CD4-positive, alpha-beta T cell treated with Interleukin-10 for 1 hour (primary cell): ENCODE measurements around the gene FSCN2.

Experiments used
- DNase-seq: peaks from one replicate; pipeline ENCODE4 v3.0.0-alpha.2; 2020

FSCN2 gene

DNA sequence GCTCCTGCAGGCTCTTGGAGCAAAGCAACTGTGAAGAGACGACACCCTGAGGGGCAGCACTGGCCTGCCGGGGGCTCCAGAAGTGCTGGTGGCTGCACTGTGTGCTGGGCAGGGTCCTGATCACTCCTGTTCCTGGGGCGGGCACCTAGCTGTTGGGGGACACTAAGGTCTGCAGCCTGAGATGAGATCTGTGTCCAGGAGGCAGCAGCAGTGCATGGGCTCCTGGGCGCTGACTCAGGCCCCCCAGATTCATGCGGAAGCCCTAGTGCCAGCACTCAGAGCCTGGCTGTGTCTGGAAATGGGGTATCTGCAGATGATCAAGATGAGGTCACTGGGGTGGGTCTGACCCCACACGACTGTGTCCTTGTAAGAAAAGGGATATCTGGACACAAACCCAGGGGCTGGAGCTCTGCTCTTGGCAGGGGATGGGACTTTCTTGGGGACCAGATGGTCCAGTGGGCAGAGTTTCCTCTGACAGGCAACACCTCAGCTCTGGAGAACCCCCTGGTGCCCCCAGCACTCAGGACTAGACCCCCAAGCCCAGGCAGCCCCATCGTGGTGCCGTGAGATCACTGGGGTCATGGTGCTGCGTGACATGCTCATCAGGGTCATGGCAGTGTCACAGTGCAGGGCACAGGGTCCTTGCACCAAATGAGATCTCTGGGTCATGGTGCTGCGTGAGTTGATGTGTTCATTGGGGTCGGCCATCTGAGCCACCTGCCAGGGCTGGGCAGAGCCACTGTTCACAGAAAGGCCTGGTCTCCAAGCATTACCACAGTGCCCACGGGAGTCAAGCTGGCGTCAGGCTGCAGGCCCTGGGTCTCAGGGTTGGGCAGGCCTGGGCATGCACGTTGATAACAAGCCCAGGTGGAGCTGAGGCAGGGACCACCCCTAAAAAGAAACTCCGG is 14.5 kb downstream of the FSCN2 start:
- DNase-seq = no peak

DNA sequence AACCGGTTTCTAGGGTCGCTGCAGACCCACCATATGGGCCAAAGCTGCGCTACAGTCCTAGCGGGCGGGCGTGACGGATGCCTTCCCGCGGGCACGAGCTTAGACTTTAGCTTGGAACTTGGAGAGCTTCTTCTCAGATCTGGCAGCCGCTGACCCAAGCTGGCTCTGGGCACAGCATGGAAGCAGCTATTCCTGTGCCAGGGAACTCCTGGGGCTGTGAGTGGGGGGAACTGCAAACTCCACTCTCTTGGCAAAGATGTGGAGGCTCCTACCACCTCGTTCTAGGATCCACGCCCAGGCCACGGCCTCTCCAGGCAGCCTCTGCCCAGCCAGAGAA is 15.1 kb downstream of the FSCN2 start:
- DNase-seq = no peak

DNA sequence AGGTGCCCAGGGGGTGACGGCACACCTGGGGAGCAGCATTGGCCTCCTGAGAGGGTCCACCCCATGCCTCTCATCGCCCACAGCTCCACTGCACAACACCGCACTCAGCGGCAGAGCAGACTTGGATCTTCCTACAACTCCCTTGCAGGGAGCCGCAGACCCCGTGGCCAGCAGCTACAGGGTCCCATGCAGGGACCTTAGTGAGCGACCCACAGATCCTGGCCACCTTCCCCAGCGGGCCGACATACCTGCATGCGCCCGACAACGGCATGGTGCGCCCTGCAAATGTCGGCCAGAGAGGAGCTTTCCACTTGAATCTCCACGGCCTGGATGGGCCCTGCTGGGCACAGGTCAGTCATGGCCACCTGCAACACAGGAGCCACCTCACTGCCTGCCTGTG is 15.6 kb downstream of the FSCN2 start:
- no peak for DNase-seq

DNA sequence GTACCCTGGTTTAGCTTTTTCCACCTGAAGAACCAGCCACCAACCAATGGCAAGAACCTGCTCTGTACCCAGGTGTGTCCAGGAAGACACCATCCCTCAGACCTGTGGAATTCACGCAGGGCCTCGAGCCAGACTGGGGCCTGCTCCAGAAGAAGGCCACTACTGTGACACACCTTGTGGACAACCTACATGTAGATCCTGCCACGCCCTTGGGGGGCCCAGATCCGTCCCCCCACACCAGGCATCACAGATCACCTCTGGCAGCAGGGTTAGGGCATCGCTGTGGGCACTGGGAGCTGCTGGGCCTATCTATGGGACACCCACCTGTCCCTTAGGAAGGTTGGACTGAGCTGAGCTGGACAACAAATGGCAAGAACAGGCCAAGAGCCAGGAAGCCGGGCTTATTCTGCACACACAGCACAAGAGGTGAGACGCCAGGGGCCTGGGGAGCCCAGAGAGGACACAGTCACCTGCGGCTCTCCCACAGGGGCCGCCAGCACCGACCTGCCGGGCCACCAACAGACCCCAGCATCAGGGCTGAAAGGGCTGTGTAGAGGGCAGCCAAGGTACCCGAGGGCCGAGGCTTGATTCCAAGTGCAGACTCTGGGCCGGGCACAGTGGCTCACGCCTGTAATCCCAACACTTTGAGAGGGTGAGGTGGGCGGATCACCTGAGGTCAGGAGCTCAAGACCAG is 16.3 kb downstream of the FSCN2 start:
- no peak for DNase-seq

DNA sequence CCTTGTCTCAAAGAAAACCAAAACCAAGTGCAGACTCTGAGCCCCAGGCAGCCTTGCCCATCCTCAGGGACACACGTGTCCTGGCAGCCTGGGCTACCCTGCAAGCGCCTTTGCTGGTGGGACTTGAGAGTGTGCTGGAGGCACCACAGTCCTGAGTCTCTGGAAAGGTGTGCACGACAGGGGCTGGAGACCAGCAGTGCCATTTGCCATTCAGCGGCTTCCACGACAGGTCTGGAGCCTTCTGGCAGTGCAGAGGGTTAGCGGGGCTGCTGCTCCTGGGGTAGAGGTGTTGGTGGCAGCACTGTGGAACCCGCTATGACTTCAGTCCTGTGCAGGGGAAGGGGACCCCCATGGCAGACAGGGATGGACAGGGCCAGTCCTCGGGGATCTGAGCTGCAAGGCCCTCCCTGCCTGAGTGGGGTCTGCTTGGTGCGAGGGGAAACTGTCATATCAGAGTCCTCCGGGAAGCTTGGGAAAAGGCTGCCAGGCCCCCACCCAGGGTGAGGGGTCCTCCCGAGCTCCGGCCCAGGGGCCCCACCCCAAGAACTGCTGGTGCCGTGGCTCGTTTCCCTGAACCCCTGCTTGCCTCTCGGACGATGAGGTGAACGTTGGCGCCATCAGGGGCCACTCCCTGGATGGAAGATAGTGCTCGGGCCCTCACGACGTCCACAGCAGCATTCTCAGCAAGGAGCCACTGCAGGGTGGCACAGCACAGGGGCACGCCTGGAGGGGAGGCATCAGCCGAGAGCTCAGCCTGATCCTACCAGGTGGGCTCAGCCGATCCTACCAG is 17.2 kb downstream of the FSCN2 start:
- no peak for DNase-seq

DNA sequence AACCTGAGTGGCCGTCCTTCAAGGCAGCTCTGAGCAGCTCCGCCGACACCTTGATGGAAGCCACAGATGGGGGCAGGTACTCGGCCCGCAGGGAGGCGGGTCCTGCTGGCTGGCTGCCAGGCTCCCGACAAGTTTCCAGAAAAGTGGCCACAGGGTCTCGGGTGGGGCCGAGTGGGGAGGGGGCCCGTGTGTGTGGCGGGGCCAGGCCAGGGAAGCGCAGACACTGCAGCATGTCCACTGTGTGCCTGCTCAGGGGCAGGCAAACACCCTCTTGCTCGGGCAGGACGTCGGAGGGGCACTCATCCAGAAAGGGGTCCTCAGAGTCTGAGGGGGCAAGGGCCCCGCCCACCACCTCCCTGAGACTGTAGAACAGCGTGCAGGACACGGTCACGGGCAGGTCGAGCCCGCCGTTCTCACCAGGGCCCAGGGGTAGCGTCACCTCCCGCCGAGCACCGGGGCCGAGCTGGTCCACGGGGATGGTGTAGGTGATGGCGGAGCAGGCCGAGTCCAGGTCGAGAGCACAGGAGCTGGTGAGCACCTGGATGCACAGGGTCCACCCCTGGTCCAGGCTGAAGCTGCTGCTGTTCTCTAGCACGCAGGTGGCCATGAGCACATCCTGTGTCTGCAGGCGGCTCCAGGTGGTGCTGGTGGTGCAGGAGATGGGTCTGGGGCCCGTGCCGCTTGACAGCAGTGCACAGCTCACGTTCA is 18.9 kb downstream of the FSCN2 start:
- no peak for DNase-seq

DNA sequence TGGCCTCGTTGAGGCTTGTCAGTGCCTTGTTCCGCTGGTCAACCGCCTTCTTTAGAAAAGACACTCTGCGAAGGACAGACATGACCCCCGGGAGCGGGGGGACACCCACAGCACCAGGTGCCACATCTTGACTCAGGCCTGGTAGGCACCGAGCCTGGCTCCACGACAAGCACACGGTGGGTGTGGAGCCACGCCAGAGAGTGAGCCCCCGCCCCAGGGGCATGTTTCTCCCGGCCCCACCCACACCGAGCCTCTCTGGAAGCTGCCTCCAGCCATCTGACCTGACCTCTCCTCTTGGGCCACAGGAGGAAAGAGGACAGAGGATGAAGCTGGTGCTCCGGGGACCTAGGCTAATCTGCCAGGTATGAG is 19.4 kb downstream of the FSCN2 start:
- DNase-seq = no peak

DNA sequence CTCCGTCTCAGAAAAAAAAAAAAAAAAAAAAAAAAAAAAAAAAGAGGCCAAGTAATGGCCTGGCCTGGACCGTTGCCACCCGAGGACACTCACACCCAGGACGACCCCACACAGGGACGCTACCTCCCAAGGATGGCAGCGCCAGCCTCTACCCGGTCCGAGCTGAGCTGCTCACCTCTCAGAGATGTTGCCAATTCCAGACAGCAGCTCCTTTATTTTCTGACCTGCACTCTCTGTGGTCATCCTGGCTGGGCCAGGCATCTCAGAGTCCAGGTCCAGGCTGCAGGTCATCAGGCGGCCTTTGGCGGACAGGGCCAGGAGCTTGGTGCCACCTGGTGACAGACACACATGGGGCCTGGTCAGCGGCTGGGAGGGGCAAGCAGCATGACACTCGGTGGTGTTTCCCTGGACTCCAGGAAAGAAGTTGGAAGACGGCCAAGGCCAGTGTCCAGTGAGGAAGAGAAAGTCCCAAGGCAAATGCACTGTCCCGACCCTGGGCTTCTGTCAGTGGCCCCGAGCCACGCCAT is 20.9 kb downstream of the FSCN2 start:
- no peak for DNase-seq

DNA sequence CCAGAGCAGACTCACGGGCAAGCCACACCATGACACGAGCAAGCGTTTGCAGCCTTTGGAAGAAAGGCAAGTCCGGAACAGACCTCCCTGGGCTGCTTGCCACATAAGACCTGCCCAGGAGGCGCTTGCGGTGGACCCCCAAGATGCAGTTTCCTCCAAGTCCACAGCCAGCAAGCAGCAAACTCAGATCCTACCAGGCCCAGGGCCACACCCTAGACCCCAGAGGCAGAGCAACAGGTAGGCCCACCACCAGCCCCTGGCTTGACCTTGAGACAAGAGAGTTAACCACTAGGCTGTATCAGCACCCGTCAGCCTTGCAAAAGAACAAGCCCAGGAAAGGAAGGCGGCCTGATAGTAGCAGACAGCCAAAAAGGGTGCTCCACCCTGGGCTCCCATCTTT is 21.6 kb downstream of the FSCN2 start:
- DNase-seq = no peak

DNA sequence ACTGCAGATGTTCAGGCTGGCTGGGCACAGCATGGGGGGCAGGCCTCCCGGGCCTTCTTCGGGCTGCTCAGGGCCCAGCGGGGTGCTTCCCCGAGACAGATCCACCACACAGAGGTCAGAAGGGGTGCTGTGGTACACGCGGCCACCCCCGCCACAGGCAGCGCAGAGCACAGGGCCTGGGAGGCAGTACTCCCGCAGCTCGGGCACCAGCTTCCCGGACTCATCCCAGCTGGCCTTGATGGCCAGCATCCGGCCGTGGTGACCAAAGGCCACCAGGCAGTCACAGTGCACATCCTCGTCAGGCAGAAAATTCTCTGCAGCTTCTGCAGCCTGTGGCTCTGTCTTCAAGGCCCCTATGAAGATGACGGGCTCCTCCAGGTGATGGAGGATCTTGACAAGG is 22.1 kb downstream of the FSCN2 start:
- no peak for DNase-seq

DNA sequence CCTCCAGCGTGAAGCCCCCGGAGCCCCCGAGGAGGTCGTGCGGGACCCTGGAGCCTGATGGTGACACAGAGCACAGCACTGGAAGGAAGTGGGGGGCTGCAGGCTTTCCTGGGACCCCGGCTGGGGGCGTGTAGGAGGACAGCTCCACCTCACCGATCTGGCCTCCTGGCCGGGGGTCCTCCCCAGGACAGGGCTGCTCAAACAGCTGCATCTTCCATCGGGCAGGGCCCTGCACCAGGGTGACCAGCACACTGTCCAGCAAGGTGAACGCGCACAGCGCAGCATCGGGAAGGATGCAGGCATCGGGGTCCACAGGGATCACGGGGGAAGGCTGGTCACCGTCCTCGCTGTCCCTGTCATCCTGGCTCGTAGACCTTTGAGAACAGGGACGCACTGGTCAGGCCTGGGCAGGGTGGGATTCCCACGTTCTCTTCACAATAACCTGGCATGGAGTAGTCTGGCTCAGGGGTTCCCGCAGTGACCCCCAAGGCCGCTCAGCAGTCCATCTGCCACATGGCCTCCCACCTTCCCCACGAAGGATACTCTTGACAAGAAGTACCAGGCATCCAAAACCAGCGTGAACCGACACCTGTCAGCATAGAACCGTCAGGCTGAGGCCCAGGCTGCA is 22.8 kb downstream of the FSCN2 start:
- DNase-seq = no peak

DNA sequence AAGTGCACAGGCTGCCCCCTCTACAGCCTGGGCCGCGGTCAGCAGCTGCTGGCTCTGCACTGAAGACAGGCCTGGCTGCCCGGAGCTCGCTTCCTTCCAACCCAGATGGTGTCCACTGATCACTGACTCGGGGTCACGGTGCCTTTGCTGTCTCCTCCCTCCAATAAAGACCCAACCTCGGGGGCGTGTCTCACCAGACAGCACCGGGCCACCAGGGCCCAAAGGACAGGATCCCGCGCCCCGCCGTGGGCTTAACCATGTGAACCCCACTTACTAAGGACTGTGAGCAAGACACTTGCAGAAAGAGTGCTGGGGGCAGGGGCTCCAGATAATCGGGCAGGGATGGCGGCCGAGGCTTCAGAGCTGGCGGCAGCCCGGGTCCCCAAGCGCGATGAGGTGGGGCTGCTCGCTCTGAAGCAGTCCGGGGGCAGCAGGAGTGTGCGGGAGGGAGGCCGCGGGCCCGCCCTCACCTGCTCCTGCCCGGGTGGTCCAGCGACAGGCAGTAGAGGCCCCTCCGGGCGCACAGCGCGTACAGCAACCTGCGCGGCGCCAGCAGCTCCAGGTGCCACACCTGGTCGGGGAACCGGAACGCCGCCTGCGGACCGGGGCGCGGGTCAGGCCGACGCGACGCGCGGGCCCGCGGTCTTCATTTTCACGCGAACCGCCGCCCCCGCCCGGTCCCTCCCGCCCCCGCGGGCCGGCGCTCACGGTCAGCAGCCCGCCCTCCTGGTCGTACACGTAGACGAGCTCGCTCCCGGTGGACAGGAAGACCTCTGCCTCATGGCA is 23.5 kb downstream of the FSCN2 start:
- no peak for DNase-seq

DNA sequence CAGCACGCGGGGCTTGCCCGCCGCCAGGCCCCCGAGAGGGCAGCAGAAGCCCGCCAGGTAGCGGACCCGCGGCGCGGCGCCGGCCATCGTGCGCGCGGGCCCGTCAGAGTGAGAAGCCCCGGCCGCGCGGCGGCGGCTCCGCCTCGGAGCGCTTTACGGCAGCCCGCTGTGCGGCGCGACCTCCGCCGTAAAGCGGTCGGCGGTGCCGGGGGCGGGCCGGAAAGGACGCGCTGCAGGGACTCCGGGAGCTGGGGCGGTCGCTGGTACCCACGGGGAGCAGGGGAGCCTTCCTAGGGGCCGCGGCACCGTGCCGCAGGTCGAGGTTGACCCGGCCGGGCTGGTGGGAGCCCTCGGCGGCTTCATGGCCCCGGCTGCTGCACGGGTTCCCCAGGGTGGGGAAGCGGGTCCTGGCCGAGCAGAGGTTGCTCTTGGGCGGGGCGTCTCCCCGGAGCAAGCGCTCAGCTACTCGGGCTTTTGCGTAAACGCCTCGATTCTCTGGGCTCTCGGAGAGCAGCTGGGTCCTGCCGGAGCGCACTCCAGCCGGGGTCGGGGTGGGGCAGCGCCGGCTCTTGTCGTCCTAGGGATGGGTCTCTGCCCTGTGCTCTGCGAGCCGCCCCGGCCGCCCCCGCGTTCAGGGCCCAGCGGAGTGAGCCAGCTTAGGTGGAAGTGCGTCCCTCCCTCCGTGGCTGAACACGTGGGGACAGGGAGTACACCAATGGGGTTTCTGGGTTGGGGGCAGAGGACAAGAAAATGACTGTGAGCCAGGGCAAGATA is 24.3 kb downstream of the FSCN2 start, which contains the start of gene FAAP100:
Gene FAAP100 (minus strand): TSS at position 110 of the 774 bp plus-strand sequence. CDS start 23 bp downstream, at position 87.
- peak; percentile 83 for DNase-seq

DNA sequence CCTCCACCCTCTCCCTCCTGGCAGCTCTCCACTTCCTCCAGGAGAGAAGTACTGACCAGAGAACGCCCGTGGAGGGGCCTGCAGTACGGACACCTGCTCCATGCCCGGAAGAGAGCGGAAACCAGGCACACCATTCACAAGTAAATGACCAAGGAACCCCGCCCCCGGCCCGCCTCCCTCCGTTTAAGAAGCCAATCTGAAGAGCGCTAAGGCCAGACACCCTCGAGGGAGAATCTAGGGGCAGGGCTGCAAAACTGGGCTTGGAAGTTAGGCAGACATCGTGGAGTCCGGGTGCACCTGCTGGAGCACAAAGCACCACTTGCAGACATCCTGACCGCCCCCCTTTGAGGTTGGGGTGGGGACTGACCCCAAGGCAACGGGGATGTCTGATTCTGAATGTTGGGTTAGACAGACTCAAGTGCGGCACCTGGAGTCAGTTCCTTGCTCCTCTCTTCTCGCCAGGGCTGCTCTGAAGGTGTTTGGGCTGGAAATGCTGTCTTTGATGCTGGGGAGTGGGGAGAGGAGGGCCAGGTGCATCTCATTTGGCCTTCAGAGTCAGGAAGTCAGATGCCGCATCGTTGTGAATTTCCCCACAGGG is 24.9 kb downstream of the FSCN2 start:
- DNase-seq = peak; percentile 80

DNA sequence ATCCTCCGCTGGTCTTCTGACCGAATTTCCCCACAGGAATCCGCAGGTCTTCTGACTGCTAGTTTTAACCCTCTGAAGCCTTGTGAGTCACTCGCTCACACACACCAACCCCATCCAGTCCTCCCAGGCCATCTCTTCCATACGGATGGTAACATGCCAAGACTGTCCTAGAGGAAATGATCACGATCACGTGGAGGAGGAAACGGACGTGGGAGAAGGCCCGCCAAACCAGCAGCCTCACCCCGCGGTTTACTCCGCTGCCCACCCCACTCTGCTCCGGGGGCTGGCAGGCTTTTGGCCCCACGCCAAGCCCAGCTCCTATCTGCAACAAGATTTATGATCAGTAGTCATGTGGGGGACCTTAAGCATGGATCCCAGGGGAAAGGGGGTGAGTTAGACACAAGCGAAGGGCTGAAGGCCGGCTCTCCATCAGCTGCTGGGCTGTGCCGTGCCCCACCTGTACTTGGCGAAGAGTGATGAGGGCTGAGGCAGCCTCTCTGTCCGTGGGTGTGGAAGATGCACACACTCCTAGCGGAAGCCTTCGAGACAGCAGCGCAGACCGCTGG is 25.5 kb downstream of the FSCN2 start:
- no peak for DNase-seq

DNA sequence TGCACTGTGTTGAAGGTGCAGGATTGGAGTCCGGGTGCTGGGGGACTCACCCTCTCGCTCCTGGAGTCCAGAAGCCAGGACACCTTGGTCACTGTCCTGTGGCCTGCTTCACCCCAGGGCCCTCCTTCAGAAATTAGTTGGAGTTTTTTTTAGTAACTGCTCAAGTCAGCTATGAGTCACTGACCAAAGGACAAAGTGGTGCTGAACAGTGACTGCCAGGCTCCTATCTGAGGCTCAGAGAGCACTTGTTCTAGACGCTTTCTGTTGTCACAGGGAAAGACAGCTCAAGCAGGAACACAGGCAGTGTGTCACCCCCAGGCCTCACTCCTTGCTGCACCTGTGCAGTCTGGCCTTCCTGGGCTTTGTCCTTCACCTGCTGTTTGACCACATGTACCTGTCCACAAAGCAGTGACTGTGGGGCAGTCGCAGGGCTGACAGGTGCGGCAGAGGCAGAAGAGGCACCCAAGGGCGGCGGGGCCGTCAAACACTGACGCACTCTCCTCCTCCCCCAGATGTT is 28.1 kb downstream of the FSCN2 start:
- no peak for DNase-seq

DNA sequence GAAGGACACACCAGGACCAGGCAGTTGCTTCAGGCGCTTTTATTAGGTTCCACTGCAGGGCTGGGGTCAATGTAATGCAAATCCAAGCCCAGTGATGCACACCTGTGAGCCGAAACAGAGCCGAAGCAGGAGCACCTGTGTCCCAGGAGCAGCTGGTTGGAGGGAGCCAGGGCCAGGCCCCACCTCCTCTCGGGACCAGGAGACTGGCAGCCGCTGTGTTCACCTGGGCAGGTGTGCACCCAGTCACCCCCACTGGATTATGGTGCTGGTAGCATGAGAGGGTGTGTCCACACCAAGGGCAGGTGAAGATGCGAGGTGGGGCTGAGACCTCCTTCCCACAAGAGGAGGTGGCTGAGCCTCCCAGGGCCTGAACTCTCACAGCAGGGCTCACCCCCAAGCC is 28.7 kb downstream of the FSCN2 start:
- DNase-seq = no peak

DNA sequence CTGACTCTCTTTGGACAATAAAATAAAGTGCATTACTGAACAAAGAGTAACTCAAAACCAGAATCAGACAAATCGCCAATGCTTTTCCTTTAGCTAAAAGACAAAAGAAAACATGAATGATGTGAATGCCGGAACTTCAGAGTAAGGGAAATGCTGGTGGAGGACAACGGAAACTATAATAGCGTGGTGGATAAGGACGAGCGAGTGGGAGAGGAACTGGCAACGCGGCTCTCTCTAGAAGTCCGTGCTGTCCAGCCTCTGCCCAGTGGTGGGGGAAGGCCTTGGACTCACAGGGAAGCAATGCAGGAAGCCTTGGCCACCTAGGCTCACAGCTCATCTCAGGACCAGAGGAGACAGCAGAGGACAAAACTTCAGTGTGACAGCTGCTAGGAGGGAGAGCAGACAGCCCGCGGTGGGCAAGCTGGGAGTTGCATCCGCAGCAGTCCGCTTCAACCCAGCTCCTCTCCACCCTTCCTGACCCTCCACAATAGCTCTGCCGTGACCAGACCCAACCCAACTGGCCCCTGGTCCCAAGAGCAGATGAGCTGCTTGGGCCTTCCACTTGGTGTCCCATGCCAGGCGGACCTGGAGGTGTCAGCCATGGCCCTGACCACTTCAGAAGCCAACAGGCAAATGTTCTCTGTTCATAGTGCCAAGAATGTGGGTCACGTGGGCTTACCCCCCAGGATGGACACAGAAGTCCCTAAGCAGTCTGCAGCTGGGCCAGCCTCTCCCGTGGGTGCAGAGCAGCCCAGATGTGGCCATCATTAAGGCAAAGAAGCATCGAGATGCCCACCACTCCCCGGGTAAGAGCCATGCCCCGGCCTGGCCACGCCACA is 29.3 kb downstream of the FSCN2 start:
- no peak for DNase-seq

DNA sequence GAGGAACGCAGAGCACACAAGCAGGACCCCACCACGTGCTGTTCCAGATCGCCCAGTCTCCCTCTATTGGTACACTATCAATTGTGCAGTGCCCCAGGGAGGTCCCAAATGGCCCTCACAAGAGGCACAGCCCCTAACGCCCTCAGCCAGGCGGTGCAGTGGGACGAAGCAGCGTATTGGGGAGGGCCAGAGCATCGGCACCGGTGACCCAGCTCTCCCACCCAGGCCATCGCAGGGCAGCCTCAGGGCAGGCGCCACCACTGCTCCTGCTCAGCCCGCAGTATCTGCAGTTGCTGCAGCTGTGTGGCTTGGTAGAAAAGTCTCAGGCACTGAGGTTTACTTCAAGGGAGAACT is 29.9 kb downstream of the FSCN2 start:
- DNase-seq = no peak
